K562 (cell line): ENCODE measurements around the gene ARHGAP22.

ENCODE experiments used
- BACH1 ChIP-seq: fragments of 200-800 bp; sonication (Bioruptor generic); IDR thresholded peaks from 2 replicates; pipeline ENCODE4 v1.6.1; 2016; ENCODE audit warnings: missing genetic modification characterization, missing compliant biosample characterization
- CREB1 ChIP-seq, 2 experiments: sonication (generic) in 1 of 2; formaldehyde crosslinking in 1 of 2; IDR thresholded peaks; 2 replicates each; pipeline versions ENCODE4 v1.6.1 to v1.8.0; 2012 to 2022; ENCODE audit warnings: inconsistent platforms in 1 of 2, mild to moderate bottlenecking in 1 of 2, missing genetic modification reagents in 1 of 2, moderate library complexity in 1 of 2
- EZH2 ChIP-seq: IDR thresholded peaks from 2 replicates; pipeline ENCODE4 v1.6.1; 2012; ENCODE audit warnings: low read depth, mild to moderate bottlenecking, inconsistent platforms, low read length, borderline replicate concordance
- NCOA2 ChIP-seq, 2 experiments: fragments of 450-650 bp; IDR thresholded peaks; 2 replicates each; pipeline ENCODE4 v1.6.1; 2018; ENCODE audit warnings: mild to moderate bottlenecking in 2 of 2, moderate library complexity in 1 of 2; ENCODE audit not compliant: partially characterized antibody in 2 of 2
- SMARCA4 ChIP-seq: fragments of 450-650 bp; IDR thresholded peaks from 2 replicates; pipeline ENCODE4 v1.6.1; 2016
- SMC3 ChIP-seq: conservative IDR thresholded peaks from 2 replicates; pipeline ENCODE4 v1.6.1; 2011; ENCODE audit warnings: low read depth, low read length, improper control_type of control experiment; ENCODE audit not compliant: insufficient read depth
- TARDBP ChIP-seq: fragments of 450-650 bp; IDR thresholded peaks from 2 replicates; pipeline ENCODE4 v1.6.1; 2016
- TF ChIP-seq, protein P1 (sequence below): sonication (generic); formaldehyde crosslinking; IDR thresholded peaks from 2 replicates; pipeline ENCODE4 v1.8.1; 2022; ENCODE audit warnings: missing genetic modification reagents
- TF ChIP-seq, protein P2 (sequence below): fragments of 450-650 bp; IDR thresholded peaks from 2 replicates; pipeline ENCODE4 v1.6.1; 2016; ENCODE audit warnings: antibody characterized with exemption
- TF ChIP-seq, protein P3 (sequence below): sonication (generic); formaldehyde crosslinking; IDR thresholded peaks from 2 replicates; pipeline ENCODE4 v1.5.0; 2020; ENCODE audit warnings: missing genetic modification reagents
- TF ChIP-seq, protein P4 (sequence below): fragments of 250-450 bp; sonication (Bioruptor Pico); IDR thresholded peaks from 2 replicates; pipeline ENCODE4 v1.4.0; 2020; ENCODE audit warnings: mild to moderate bottlenecking, moderate library complexity, borderline replicate concordance

- TF ChIP-seq TARDBP (no peak), CREB1 (IDR thresholded peaks at IDR 0.05) (no peak), CREB1 (CRISPR knock-in tag; IDR thresholded peaks at IDR 0.05) (no peak), BACH1 (tag) (no peak), NCOA2 (IDR thresholded peaks at IDR 0.05; ENCODE audit: partially characterized antibody in 2 of 2) (no peak), SMARCA4 (no peak), SMC3 (no peak), EZH2 (no peak)
- TF ChIP-seq, protein P1, sequence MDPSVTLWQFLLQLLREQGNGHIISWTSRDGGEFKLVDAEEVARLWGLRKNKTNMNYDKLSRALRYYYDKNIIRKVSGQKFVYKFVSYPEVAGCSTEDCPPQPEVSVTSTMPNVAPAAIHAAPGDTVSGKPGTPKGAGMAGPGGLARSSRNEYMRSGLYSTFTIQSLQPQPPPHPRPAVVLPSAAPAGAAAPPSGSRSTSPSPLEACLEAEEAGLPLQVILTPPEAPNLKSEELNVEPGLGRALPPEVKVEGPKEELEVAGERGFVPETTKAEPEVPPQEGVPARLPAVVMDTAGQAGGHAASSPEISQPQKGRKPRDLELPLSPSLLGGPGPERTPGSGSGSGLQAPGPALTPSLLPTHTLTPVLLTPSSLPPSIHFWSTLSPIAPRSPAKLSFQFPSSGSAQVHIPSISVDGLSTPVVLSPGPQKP (CRISPR knock-in tag): no peak
- TF ChIP-seq, protein P2, sequence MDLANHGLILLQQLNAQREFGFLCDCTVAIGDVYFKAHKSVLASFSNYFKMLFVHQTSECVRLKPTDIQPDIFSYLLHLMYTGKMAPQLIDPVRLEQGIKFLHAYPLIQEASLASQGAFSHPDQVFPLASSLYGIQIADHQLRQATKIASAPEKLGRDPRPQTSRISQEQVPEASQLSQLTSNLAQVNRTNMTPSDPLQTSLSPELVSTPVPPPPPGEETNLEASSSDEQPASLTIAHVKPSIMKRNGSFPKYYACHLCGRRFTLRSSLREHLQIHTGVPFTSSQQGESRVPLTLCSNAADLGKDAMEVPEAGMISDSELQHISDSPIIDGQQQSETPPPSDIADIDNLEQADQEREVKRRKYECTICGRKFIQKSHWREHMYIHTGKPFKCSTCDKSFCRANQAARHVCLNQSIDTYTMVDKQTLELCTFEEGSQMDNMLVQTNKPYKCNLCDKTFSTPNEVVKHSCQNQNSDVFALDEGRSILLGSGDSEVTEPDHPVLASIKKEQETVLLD: no peak
- TF ChIP-seq, protein P3, sequence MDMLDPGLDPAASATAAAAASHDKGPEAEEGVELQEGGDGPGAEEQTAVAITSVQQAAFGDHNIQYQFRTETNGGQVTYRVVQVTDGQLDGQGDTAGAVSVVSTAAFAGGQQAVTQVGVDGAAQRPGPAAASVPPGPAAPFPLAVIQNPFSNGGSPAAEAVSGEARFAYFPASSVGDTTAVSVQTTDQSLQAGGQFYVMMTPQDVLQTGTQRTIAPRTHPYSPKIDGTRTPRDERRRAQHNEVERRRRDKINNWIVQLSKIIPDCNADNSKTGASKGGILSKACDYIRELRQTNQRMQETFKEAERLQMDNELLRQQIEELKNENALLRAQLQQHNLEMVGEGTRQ (CRISPR knock-in tag): no peak
- TF ChIP-seq, protein P4, sequence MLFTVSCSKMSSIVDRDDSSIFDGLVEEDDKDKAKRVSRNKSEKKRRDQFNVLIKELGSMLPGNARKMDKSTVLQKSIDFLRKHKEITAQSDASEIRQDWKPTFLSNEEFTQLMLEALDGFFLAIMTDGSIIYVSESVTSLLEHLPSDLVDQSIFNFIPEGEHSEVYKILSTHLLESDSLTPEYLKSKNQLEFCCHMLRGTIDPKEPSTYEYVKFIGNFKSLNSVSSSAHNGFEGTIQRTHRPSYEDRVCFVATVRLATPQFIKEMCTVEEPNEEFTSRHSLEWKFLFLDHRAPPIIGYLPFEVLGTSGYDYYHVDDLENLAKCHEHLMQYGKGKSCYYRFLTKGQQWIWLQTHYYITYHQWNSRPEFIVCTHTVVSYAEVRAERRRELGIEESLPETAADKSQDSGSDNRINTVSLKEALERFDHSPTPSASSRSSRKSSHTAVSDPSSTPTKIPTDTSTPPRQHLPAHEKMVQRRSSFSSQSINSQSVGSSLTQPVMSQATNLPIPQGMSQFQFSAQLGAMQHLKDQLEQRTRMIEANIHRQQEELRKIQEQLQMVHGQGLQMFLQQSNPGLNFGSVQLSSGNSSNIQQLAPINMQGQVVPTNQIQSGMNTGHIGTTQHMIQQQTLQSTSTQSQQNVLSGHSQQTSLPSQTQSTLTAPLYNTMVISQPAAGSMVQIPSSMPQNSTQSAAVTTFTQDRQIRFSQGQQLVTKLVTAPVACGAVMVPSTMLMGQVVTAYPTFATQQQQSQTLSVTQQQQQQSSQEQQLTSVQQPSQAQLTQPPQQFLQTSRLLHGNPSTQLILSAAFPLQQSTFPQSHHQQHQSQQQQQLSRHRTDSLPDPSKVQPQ (CRISPR knock-in tag): no peak
Measured at GRCh38 chr10:48411510-48411909, 193.4 kb downstream of the ARHGAP22 start.
